Measurements from ENCODE around the gene ELF3.

GRCh38 chr1:202009326-202010179 is 834 bp upstream of the ELF3 start:
- TF ChIP-seq, protein P1, sequence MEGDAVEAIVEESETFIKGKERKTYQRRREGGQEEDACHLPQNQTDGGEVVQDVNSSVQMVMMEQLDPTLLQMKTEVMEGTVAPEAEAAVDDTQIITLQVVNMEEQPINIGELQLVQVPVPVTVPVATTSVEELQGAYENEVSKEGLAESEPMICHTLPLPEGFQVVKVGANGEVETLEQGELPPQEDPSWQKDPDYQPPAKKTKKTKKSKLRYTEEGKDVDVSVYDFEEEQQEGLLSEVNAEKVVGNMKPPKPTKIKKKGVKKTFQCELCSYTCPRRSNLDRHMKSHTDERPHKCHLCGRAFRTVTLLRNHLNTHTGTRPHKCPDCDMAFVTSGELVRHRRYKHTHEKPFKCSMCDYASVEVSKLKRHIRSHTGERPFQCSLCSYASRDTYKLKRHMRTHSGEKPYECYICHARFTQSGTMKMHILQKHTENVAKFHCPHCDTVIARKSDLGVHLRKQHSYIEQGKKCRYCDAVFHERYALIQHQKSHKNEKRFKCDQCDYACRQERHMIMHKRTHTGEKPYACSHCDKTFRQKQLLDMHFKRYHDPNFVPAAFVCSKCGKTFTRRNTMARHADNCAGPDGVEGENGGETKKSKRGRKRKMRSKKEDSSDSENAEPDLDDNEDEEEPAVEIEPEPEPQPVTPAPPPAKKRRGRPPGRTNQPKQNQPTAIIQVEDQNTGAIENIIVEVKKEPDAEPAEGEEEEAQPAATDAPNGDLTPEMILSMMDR (IDR thresholded peaks at IDR 0.05 in 2 of 3, conservative IDR thresholded peaks at IDR 0.05 in 1 of 3; ENCODE audit: control insufficient read depth in 2 of 3, extremely low read depth in 1 of 3, insufficient read depth in 1 of 3, low read depth in 3 of 3, low read length in 3 of 3), result peak; percentile 79 to 91 (median 86)
- TF ChIP-seq TBL1XR1 (IDR thresholded peaks at IDR 0.05; ENCODE audit: low read depth, low read length) (no peak), EP300 (IDR thresholded peaks at IDR 0.05; ENCODE audit: borderline replicate concordance in 1 of 2, control insufficient read depth in 1 of 2, low read depth in 2 of 2, low read length in 2 of 2) (no peak), GABPA (IDR thresholded peaks at IDR 0.05; ENCODE audit: low read depth) (no peak), BRCA1 (IDR thresholded peaks at IDR 0.05; ENCODE audit: low read depth, low read length) (no peak), ZNF274 (IDR thresholded peaks at IDR 0.05; ENCODE audit: insufficient read depth, insufficient read length) (no peak), NR2F1 (conservative IDR thresholded peaks at IDR 0.05) (no peak)
- TF ChIP-seq, protein P2, sequence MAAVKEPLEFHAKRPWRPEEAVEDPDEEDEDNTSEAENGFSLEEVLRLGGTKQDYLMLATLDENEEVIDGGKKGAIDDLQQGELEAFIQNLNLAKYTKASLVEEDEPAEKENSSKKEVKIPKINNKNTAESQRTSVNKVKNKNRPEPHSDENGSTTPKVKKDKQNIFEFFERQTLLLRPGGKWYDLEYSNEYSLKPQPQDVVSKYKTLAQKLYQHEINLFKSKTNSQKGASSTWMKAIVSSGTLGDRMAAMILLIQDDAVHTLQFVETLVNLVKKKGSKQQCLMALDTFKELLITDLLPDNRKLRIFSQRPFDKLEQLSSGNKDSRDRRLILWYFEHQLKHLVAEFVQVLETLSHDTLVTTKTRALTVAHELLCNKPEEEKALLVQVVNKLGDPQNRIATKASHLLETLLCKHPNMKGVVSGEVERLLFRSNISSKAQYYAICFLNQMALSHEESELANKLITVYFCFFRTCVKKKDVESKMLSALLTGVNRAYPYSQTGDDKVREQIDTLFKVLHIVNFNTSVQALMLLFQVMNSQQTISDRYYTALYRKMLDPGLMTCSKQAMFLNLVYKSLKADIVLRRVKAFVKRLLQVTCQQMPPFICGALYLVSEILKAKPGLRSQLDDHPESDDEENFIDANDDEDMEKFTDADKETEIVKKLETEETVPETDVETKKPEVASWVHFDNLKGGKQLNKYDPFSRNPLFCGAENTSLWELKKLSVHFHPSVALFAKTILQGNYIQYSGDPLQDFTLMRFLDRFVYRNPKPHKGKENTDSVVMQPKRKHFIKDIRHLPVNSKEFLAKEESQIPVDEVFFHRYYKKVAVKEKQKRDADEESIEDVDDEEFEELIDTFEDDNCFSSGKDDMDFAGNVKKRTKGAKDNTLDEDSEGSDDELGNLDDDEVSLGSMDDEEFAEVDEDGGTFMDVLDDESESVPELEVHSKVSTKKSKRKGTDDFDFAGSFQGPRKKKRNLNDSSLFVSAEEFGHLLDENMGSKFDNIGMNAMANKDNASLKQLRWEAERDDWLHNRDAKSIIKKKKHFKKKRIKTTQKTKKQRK (IDR thresholded peaks at IDR 0.05; ENCODE audit: low read depth, low read length), result no peak
